ENCODE measurements around the gene EIF2S3B.

The EIF2S3B gene

DNA sequence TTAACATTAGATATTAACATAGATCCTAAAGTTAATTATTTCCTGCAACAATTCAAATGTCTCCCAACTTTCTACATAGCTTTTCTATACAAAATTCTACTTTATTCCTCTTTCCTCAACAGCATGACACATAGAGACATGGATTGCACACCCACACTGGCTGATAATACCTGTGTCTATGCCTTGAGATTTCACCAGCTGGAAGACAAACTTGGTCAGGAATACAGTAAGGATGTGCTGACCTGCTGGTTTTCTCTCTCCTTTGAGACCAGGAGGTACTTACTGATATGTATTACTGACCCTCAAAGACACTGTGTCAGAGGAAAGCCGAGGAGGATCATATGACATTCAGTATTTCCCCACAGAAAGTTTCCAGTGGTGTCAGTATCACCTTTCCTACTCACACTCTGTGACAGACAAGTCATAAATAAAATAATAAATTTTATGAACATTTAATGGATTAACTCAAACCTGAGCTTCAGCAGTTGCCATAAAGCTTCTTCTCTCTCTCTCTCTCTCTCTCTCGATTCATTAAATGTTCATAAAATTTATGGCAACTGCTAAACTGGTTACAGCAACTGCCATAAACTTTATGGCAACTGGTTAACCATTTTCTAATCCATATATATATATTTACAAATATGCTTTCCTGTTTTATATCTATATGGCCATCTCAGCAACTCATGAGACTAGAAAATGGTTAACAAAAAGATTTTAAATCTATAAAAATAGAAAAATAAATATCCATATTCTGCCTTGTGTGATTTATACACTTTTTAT lies 22.7 kb downstream of the EIF2S3B start:
- no peak overlapping the region for H3K4me2 ChIP-seq (ENCODE audit: insufficient read depth, low read length)
- no peak overlapping the region for H3K27ac ChIP-seq (ENCODE audit: low read length)
- ATAC-seq (ENCODE audit: insufficient read depth, low read depth): no peak
- no peaks in the 10 kb centered on the region for H3K4me1 ChIP-seq (ENCODE audit: insufficient read depth, low read length)
- TF ChIP-seq CTCF (IDR thresholded peaks at IDR 0.05; ENCODE audit: borderline replicate concordance, extremely low read depth, low read length, poor library complexity, severe bottlenecking) (no peak), EZH2 (IDR thresholded peaks at IDR 0.05; ENCODE audit: borderline replicate concordance, low read depth, low read length, severe bottlenecking) (no peak)
- no peak overlapping the region for H3K9ac ChIP-seq (ENCODE audit: low read depth, low read length)
- DNase-seq: no peak
- no peaks in the 10 kb centered on the region for H3K36me3 ChIP-seq (ENCODE audit: insufficient read depth, low read length)
- no peak overlapping the region for H2AFZ ChIP-seq (ENCODE audit: low read depth, low read length)
- H3K4me3 ChIP-seq (ENCODE audit: low read depth in 1 of 2, low read length in 2 of 2): no peak overlapping the region
- H3K27me3 ChIP-seq (ENCODE audit: insufficient read depth, low read length, poor library complexity): peaks cover 3% of the 10 kb centered on the region
- no peaks in the 10 kb centered on the region for H3K9me3 ChIP-seq (ENCODE audit: insufficient read depth, low read length, severe bottlenecking)
- no peaks in the 10 kb centered on the region for H3K79me2 ChIP-seq (ENCODE audit: insufficient read depth, low read length)
- no peaks in the 10 kb centered on the region for H4K20me1 ChIP-seq (ENCODE audit: insufficient read depth, low read length)

- TF ChIP-seq EZH2 (IDR thresholded peaks at IDR 0.05; ENCODE audit: borderline replicate concordance, low read depth, low read length, severe bottlenecking) (no peak), CTCF (IDR thresholded peaks at IDR 0.05; ENCODE audit: borderline replicate concordance, extremely low read depth, low read length, poor library complexity, severe bottlenecking) (no peak)
- Histone ChIP-seq H3K36me3 (ENCODE audit: insufficient read depth, low read length) (no peaks in the 10 kb centered on the region), H3K9ac (ENCODE audit: low read depth, low read length) (no peak overlapping the region), H3K27me3 (ENCODE audit: insufficient read depth, low read length, poor library complexity) (peaks cover 3% of the 10 kb centered on the region), H3K79me2 (ENCODE audit: insufficient read depth, low read length) (no peaks in the 10 kb centered on the region), H3K4me1 (ENCODE audit: insufficient read depth, low read length) (no peaks in the 10 kb centered on the region), H2AFZ (ENCODE audit: low read depth, low read length) (no peak overlapping the region), H4K20me1 (ENCODE audit: insufficient read depth, low read length) (no peaks in the 10 kb centered on the region), H3K4me2 (ENCODE audit: insufficient read depth, low read length) (no peak overlapping the region), H3K4me3 (ENCODE audit: low read depth in 1 of 2, low read length in 2 of 2) (no peak overlapping the region), H3K27ac (ENCODE audit: low read length) (no peak overlapping the region), H3K9me3 (ENCODE audit: insufficient read depth, low read length, severe bottlenecking) (no peaks in the 10 kb centered on the region)
- DNase-seq (no peak), ATAC-seq (ENCODE audit: insufficient read depth, low read depth) (no peak)
Measured at GRCh38 chr12:10529603-10530002, 23.9 kb downstream of the EIF2S3B start.

- no peak overlapping the region for H3K4me3 ChIP-seq (ENCODE audit: low read depth in 1 of 2, low read length in 2 of 2)
- H3K4me2 ChIP-seq (ENCODE audit: insufficient read depth, low read length): no peak overlapping the region
Measured at GRCh38 chr12:10537721-10538120, 32.0 kb downstream of the EIF2S3B start.

More at GRCh38 chr12:10537721-10538120, 32.0 kb downstream of the EIF2S3B start:
- no peaks in the 10 kb centered on the region for H3K79me2 ChIP-seq (ENCODE audit: insufficient read depth, low read length)
- no peak overlapping the region for H3K9ac ChIP-seq (ENCODE audit: low read depth, low read length)
- no peak for DNase-seq
- no peak overlapping the region for H2AFZ ChIP-seq (ENCODE audit: low read depth, low read length)
- no peak overlapping the region for H3K27ac ChIP-seq (ENCODE audit: low read length)
- no peaks in the 10 kb centered on the region for H3K36me3 ChIP-seq (ENCODE audit: insufficient read depth, low read length)
- H3K9me3 ChIP-seq (ENCODE audit: insufficient read depth, low read length, severe bottlenecking): no peaks in the 10 kb centered on the region
- no peak for TF ChIP-seq CTCF (IDR thresholded peaks at IDR 0.05; ENCODE audit: borderline replicate concordance, extremely low read depth, low read length, poor library complexity, severe bottlenecking)
- no peak for TF ChIP-seq EZH2 (IDR thresholded peaks at IDR 0.05; ENCODE audit: borderline replicate concordance, low read depth, low read length, severe bottlenecking)
- no peaks in the 10 kb centered on the region for H4K20me1 ChIP-seq (ENCODE audit: insufficient read depth, low read length)
- H3K4me1 ChIP-seq (ENCODE audit: insufficient read depth, low read length): peaks cover 10% of the 10 kb centered on the region
- no peaks in the 10 kb centered on the region for H3K27me3 ChIP-seq (ENCODE audit: insufficient read depth, low read length, poor library complexity)
- ATAC-seq (ENCODE audit: insufficient read depth, low read depth): no peak

Measured in DND-41 (cell line).